ENCODE measurements around the gene CCDC141.

Gene CCDC141

GRCh38 chr2:178962805-178963433 lies 87.0 kb downstream of the CCDC141 start:
- no peak for DNase-seq (ENCODE audit: low read depth)

DNA sequence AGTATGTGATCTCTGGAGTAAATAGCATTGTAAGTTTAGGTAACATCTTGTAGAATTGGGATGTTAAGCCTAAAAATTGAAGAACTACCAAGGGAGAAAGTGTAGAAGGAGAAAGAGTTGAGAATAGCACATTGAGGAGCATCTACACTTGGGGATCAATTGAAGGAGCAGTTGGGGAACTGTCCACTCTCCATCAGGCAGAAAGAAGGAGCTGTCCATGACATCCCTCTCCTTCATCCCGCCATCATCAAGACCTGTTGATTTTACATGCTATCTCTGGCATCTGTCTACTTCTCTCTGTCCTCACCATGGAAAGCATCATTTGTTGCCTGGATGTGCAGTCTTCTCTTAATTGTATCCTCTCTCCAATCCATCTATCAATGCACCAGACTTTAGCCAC lies 87.8 kb downstream of the CCDC141 start:
- DNase-seq (ENCODE audit: low read depth): no peak

- DNase-seq (ENCODE audit: low read depth): no peak
Measured at GRCh38 chr2:178954049-178954448, 95.9 kb downstream of the CCDC141 start.

- DNase-seq (ENCODE audit: low read depth): no peak
Measured at GRCh38 chr2:178951266-178952006, 98.5 kb downstream of the CCDC141 start.

DNA sequence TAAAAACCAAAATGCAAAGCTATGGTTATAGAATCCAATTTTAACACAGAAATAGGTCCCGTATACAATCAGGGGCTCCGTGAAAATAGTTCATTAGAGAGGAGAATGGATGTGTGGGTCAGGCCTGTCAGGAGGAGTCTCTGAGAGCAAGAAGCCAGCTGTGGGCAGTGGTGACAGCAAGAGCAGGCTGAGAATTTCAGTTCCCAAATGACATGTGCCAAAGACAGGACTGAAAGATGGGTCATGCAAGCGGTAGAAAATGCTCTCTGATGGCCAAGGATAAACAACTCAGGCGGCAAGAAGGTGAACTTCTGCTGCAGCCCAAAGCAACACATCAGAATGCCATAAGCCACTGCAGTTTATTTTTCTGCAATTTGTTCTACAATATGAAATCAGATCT lies 100.4 kb downstream of the CCDC141 start:
- DNase-seq (ENCODE audit: low read depth): no peak

DNA sequence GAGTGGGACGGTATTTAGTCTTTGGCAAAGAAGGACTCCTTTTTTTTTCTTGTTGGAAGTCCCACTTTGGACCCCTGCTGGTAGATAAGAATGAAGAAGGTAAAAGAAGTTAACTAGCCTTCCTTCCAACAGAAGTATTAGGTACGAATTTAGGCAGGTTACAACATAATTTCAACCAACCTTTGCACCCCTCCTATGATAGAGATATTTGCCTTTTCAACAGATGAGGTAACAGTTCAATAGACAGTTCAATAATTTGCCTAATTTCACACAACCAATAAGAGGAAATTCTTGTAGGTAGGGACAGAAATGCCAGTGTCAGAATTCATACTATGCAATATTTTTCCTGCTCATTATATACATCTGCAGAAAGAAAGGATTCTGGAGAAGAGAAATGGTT lies 100.8 kb downstream of the CCDC141 start:
- DNase-seq (ENCODE audit: low read depth): no peak

DNA sequence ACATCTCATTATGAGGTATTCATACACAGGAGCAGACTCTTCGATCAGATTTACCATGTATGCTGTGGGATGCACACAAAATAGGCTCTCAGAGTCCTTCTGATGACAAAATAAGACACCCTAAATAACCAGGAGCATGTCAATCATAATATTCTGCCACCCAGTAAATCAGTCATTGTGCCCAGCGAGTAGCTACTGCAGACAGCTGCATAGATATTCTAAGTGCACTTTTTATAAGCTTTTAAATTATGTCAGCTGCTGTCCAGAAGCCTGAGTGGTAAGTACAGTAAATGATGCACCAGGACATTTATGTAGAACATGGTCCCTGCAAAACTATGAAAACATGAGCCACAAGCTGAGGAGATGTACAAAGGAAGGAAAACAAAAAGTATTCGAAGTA lies 102.9 kb downstream of the CCDC141 start:
- no peak for DNase-seq (ENCODE audit: low read depth)

DNA sequence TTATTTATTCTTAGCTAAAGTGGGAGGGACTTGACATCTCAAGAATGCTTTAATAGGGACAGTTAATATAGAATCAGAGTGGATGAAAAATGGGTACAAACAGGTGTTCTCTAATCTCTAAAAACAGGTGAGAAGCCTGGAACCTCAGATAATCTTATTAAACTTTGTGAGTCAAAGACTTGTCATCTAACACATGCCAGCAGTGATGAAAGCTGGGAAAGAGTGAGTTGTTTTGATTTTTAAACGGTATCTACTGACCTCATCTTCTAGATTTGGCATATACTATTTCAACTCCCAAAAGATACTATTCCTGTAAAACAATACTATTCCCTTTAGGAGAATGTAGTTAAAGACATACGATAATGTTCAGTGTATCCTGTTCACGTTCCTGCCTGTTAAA lies 103.4 kb downstream of the CCDC141 start:
- no peak for DNase-seq (ENCODE audit: low read depth)

DNA sequence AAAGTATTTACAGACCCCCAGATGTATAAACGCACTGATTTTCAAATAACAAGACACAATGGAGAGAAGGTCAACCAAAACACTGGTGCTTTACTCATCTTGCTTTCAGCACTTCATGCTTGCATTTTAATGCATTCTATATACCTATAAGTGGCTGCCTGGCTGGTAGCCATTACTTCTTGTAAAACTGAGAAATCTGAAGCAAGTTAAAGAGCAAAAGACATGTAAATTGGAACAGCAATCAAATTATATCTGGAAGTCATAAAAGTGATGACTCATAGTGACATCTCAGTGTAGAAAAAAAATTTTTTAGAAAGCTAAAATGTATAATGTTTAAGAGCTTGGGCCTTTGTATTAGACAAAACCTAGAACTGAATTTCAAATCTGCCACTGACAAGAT lies 106.2 kb downstream of the CCDC141 start:
- no peak for DNase-seq (ENCODE audit: low read depth)

- no peak for DNase-seq (ENCODE audit: low read depth)
Measured at GRCh38 chr2:178934571-178934970, 115.4 kb downstream of the CCDC141 start.

DNA sequence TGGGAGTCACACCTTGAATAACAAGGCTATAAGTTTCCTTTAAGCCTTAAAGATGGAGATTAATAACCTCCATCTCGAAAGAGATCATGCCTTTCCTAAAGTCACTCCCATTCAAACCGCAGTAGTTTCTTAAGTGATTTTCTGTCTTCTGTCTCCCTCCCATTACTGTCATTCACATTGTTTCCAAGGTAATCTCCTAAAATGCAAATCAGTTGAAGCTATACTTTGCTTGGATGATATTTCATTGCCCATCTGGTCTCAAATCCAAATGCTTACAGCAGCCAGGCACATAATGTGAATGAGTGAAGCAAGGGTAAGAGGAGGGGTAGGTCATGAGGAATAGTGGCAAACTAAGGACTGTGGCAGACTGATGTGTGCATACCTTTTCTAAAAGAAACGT lies 116.4 kb downstream of the CCDC141 start:
- DNase-seq (ENCODE audit: low read depth): no peak

- no peak for DNase-seq (ENCODE audit: low read depth)
Measured at GRCh38 chr2:178928077-178928476, 121.9 kb downstream of the CCDC141 start.

- DNase-seq (ENCODE audit: low read depth): no peak
Measured at GRCh38 chr2:178927173-178927572, 122.8 kb downstream of the CCDC141 start.

GRCh38 chr2:178924817-178925216 lies 125.1 kb downstream of the CCDC141 start:
- no peak for DNase-seq (ENCODE audit: low read depth)

DNA sequence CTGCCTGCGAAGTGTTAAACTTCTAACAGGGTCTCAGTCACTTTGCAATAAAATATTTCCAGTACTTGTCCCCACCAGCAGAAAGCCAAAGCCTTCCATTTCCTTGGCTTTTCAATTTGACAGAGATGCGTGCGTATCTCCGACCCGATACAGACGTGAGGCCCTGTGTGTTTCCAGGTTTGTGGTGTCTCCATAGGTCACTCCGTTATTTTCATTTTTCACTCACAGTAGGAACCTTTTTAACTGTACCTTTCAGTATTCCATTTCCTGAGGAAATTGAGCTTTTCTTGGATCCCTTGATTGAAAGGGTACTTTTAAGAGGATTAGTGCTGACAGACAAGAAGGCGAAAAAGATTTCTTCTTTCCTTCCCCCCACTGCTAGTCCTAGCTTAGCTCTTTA lies 126.4 kb downstream of the CCDC141 start:
- DNase-seq (ENCODE audit: low read depth): no peak

DNA sequence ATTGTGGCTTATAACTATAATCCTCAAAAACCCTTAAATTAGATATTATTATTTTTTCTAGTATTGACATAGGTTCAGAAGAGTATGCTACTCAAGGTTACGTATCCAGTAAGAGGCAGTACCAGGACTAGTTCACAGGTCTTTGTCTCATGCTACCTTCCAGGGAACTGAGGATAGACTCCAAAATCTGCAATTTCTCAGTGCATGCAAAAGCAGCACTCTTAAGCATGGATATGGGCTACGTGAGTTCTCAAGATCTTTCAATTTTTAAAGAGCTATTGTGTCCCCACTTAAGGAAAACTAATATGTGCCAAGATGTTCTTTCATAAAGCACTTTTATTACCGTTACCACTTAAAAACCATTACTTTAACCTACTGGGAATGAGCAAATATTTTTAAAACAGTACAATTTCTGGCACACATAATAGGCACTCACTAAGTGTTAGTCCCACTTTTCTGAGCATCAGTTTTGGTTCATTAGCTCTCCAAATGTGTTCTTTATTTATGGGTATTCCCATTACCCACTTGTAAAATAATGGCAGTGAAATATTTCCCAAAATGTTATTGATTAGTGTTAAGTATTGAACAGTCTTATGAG lies 128.9 kb downstream of the CCDC141 start:
- no peak for DNase-seq (ENCODE audit: low read depth)

GRCh38 chr2:178917555-178917954 lies 132.4 kb downstream of the CCDC141 start:
- DNase-seq (ENCODE audit: low read depth): no peak

GRCh38 chr2:178915423-178916173 lies 134.3 kb downstream of the CCDC141 start:
- DNase-seq (ENCODE audit: low read depth): no peak

DNA sequence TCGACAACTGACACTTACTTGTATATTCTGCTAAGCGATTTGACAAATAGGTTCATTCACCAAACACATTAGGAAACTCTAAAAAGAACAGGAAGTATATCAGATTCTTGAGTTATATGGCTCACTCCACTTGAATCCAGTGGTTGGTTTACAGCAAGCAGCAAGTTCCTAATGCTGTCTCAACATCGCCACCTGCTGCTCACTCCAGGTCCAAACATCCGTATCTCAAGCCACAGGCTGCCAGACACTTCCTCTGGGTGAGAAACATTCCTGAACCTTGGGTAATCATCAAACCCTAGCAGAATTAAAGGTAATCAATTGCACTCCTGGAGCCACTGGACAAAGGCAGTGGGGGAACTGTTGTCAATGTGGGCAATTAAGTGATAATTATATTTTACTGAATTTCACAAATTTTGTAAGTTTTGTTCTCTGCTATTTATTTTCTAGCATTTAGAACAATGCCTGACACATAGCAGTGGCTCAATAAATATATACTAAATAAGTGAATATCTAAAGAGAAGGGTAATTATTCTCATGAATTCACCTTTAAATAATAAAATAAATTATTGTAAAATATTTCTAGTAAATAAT lies 135.6 kb downstream of the CCDC141 start:
- DNase-seq (ENCODE audit: low read depth): peak; percentile 80

GRCh38 chr2:178913049-178913441 lies 136.9 kb downstream of the CCDC141 start:
- no peak for DNase-seq (ENCODE audit: low read depth)

DNA sequence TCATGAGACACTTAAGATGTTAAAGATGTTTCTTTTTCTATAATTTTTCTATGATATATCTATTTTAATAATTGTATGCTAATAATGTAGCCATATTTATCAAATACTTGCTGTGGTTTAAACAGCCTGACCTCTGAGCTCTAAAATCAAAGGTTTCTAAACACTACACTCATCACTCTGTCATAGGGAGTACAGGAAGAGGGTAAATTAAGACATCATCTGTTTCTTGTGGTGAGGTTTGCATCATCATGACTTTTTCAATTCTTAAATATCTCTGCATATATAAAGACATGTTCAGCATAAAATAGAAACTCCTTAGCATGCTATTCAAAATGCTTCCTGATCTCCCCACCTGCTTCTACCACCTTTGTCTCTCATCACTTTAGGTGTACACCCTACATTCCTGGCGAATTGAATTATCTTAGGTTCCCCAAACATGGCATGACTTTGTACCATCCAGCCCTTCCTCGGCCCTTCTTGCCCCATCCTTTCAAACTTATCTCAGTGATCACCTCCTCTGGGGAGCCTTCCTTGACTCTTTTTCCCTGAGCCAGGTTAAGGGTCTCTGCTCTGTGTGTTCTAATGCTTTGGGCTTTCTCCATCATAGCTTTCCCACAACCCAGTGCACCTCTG lies 137.4 kb downstream of the CCDC141 start:
- peak; percentile 44 for DNase-seq (ENCODE audit: low read depth)

DNA sequence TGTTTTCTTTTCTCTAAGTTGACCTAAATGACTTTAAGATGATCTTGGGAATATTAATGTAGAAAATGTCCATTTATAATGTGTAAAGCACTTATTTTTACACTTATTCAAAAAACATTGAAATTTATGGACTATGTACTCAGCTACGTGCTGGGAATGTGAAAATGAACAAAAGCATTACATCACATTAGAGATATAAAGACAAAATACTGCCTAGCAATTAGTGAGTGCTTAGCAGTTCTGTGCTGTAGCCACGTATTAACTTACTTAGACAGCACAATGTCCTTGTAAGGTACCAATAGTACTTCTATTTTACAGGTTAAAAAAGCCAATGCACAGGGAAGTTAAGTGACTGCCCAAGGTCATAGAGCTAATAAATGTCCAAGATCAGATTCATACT lies 138.9 kb downstream of the CCDC141 start:
- no peak for DNase-seq (ENCODE audit: low read depth)
